CD1c-positive myeloid dendritic cell (primary cell): ENCODE data around the gene TRIO.

ENCODE experiments used
- DNase-seq: peaks from one replicate; pipeline ENCODE4 v3.0.0-alpha.2; 2016; ENCODE audit errors: extremely low spot score

Gene TRIO

GRCh38 chr5:14452685-14453454, 309.7 kb downstream of the TRIO start:
- DNase-seq, result no peak

DNA sequence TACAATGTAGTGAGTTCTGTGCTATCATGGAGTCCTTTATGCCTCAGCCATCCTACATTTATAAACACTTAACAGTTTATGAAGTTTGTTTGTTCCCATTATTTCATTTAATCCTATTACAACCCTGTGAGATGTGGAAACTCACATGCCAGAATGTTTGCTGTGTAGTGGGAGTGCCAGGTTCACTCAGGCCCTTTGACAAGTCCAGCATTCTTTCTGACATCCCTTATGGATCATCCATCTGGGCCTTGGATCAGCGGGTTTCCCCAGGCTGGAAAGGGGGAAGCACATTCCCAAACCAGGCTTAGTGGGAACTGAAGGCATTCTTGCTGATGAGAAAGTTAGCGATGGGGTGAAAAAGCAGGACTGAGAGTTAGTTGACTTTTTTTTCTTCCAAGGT, 310.3 kb downstream of the TRIO start:
- DNase-seq, result no peak

DNA sequence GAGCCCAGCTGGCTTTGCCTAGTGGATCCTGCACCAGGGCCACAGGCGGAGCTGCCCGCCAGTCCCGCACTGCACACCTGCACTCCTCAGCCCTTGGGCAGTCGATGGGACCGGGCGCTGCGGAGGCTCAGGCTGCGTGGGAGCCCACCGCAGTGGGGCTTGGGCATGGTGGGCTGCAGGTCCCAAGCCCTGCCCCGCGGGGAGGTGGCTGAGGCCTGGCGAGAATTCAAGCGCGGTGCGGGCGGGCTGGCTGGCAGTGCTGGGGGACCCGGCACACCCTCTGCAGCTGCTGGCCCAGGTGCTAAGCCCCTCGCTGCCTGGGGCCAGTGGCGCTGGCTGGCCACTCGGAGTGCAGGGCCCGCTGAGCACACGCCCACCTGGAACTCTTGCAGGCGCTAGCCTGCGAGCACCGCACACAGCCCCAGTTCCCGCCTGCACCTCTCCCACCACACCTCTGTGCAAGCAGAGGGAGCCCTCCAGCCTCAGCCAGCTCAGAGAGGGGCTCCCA, 312.7 kb downstream of the TRIO start:
- DNase-seq, result no peak

GRCh38 chr5:14457476-14457875, 314.3 kb downstream of the TRIO start:
- DNase-seq, result no peak

- DNase-seq, result no peak
Observed at GRCh38 chr5:14458414-14458813, 315.3 kb downstream of the TRIO start.

DNA sequence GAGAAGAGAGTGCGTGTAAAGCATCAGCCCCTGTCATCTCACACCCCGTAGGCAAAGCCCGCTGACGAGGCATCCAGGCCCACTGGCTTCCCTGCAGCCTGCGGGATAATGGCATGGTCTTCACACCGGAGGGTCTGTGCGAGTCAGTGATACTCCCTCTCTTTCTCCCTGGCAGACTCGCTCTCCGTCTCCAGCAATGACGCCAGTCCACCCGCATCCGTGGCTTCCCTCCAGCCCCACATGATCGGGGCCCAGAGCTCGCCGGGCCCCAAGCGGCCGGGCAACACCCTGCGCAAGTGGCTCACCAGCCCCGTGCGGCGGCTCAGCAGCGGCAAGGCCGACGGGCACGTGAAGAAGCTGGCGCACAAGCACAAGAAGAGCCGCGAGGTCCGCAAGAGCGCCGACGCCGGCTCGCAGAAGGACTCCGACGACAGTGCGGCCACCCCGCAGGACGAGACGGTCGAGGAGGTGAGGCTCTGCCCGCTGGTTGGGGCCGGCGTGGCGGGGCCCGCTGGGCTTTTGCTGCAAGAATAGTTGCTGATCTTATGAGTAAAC, 317.8 kb downstream of the TRIO start:
- no peak for DNase-seq

- no peak for DNase-seq
Observed at GRCh38 chr5:14462681-14463080, 319.5 kb downstream of the TRIO start.

DNA sequence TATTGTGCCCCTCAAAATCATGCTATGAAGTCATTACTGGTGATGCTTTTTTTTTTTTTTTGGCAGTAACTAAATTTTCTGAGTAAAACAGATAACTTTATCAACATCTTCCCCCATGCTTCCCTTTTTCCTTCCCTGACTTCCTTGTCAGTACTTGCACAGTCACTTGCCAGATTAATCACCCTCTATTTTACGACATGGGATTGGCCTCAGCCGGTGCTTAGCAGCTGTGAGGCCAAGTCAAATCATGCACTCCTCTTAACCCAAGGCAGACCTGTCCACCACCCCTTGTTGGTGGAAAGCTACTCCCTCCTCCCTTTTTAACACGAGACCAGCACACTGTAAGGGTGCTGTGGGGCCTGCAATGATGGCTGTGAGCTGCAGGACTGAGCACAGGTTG, 320.5 kb downstream of the TRIO start:
- DNase-seq, result peak; percentile 58

- peak; percentile 26 for DNase-seq
Observed at GRCh38 chr5:14464096-14464495, 321.0 kb downstream of the TRIO start.

- no peak for DNase-seq
Observed at GRCh38 chr5:14464671-14465070, 321.5 kb downstream of the TRIO start.

GRCh38 chr5:14465116-14465515, 322.0 kb downstream of the TRIO start:
- DNase-seq, result peak; percentile 7

- no peak for DNase-seq
Observed at GRCh38 chr5:14465776-14466175, 322.6 kb downstream of the TRIO start.

- no peak for DNase-seq
Observed at GRCh38 chr5:14467251-14467650, 324.1 kb downstream of the TRIO start.

GRCh38 chr5:14467886-14468285, 324.7 kb downstream of the TRIO start:
- no peak for DNase-seq

GRCh38 chr5:14469551-14470377, 326.6 kb downstream of the TRIO start:
- no peak for DNase-seq

DNA sequence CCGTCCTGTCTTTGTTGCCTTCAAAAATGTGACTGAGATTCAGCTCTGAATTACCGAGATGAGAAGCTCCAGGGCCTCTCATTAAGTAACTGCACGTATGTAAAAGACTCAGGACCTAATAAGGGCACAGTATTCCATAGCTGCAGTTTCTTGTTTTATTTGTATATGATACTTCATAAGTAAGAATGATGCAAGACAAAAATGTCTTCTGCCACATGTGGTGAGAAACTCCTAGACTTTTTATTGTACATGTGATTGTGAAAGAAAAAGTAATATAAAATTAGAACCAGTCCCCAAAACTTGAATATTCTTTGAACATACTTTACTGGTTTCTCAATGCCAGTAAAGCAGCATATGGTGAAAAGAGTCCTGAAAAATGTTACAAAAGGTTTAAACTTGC, 328.4 kb downstream of the TRIO start:
- DNase-seq, result no peak

DNA sequence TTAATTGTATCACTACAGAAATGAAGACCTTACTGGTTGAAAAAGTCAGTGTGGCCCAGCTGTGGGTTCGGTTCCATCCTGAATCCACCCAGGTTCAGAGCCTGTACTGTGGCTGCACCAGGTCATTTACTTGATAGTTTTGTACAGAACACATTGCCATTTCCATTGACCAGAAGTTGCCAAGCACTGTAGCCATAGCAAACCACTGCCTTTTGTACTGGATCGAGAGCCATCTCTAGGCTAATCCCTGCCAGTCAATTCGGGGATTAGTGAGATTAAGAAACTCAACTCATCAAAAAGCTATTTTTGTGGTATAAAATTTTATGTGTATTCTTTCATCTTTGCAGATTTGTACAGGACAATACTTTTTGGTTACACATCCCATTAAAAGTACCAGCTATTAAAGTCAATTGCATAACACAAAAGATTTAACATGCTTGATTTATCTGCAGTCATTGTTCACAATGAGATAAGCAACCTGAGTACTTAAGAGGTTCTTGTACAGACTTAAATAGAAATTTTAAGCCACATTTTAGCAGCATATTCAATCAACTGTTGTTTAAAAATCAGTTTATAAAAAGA, 329.9 kb downstream of the TRIO start:
- no peak for DNase-seq

DNA sequence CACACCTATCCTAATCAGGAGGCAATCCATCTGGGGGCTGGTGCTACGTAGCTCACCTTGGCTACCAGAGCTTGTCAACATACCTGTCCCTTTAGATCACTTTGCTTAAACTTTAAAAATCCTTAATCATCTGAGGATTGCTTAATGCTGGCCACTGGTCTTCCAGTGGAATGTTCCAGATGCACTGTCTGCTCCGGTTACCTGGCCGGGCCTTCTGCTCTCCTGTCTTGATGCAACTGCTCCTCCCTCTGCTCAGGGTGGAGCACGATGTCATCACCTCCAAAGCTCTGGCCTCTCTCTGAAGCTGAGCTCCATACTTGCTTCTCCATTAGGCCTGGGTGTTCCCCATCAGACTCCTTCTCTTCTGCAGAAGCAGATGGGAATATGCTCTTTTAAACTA, 331.9 kb downstream of the TRIO start:
- no peak for DNase-seq

GRCh38 chr5:14476786-14477435, 333.8 kb downstream of the TRIO start:
- DNase-seq, result peak; percentile 29

- DNase-seq, result no peak
Observed at GRCh38 chr5:14479143-14479696, 336.1 kb downstream of the TRIO start.

DNA sequence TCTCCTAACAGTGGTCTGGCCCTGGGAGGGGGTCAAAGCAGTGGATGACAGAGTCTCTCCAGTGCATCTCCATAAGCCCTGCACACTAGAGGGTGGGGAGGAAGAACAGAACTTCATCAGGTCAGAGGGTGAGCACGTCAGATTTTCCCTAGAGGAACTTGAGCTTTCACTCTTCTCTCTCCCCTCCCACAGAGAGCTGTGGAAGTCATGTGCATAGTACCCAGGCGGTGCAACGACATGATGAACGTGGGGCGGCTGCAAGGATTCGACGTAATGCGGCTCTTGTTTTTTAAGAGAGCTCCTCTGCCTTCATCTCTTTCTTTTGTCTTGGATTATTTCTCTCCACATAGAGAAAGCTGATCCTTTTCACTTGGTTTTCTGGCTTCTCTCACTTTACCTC, 338.2 kb downstream of the TRIO start:
- DNase-seq, result peak; percentile 45
